Osteoblast (primary cell): ENCODE results near the gene SMARCD2. TPM values are rescaled to one million over a fixed set of nuclear protein-coding genes. Genes with fewer than 3 reads are reported as not detected.
"Not testable (repeated sequence)": the region's sequence is repeated elsewhere in the genome, so short reads cannot be mapped to it uniquely, and the experiment has no call there.

ENCODE experiments used
- DNase-seq: peaks from one replicate; pipeline ENCODE4 v3.0.0; 2011; ENCODE audit warnings: low spot score, mixed read lengths; ENCODE audit not compliant: insufficient read length; ENCODE audit errors: missing footprints
- H2AFZ ChIP-seq: 2 replicates; pipeline ENCODE4 v1.6.0; 2011; ENCODE audit warnings: mild to moderate bottlenecking, low read length
- H3K27ac ChIP-seq: 2 replicates; pipeline ENCODE4 v1.5.1; 2011; ENCODE audit warnings: mild to moderate bottlenecking, low read depth, low read length, moderate library complexity
- H3K27me3 ChIP-seq: 2 replicates; pipeline ENCODE4 v1.6.0; 2012; ENCODE audit warnings: mild to moderate bottlenecking, control low read depth, inconsistent platforms, low read length, moderate library complexity; ENCODE audit not compliant: insufficient read depth
- H3K36me3 ChIP-seq: 2 replicates; pipeline ENCODE4 v1.5.1; 2011; ENCODE audit warnings: mild to moderate bottlenecking, low read length, control low read depth, moderate library complexity; ENCODE audit not compliant: insufficient read depth
- H3K4me1 ChIP-seq: 2 replicates; pipeline ENCODE4 v1.5.1; 2011; ENCODE audit warnings: mild to moderate bottlenecking, low read length, control low read depth, moderate library complexity; ENCODE audit not compliant: insufficient read depth
- H3K4me2 ChIP-seq: 2 replicates; pipeline ENCODE4 v1.6.0; 2011; ENCODE audit warnings: mild to moderate bottlenecking, low read length; ENCODE audit not compliant: insufficient read depth
- H3K4me3 ChIP-seq: fragments of 200-600 bp; sonication (generic); 3 replicates; pipeline ENCODE4 v1.5.1; 2012; ENCODE audit warnings: mild to moderate bottlenecking, low read length, inconsistent platforms; ENCODE audit not compliant: insufficient read depth
- H3K79me2 ChIP-seq: 2 replicates; pipeline ENCODE4 v1.6.0; 2012; ENCODE audit warnings: mild to moderate bottlenecking, low read length, control low read depth, inconsistent platforms; ENCODE audit not compliant: insufficient read depth
- H3K9me3 ChIP-seq: 2 replicates; pipeline ENCODE4 v1.5.1; 2011; ENCODE audit warnings: low read depth, low read length, control low read depth
- H4K20me1 ChIP-seq: 2 replicates; pipeline ENCODE4 v1.6.0; 2012; ENCODE audit warnings: mild to moderate bottlenecking, low read length, control low read depth; ENCODE audit not compliant: insufficient read depth
- total RNA-seq: library from RNA; depleted of rRNA; stranded (reverse); fragments of >200 nt; gene quantifications from 2 replicates; pipeline ENCODE4 v1.2.3, GENCODE V29; 2012
- TF ChIP-seq, protein P1 (sequence below): IDR thresholded peaks from 2 replicates; pipeline ENCODE4 v1.5.1; 2011; ENCODE audit warnings: mild to moderate bottlenecking, low read depth, low read length, moderate library complexity; ENCODE audit errors: extremely low read depth

SMARCD2 gene
- total RNA-seq, 1 donor: 53.9 TPM

- DNase-seq: peak; percentile 93
- H3K79me2 ChIP-seq: no peaks in the 10 kb centered on the region
- H3K4me2 ChIP-seq: no peak within 1 kb of the TSS
- no peak within 1 kb of the TSS for H2AFZ ChIP-seq
- H3K4me1 ChIP-seq: no peaks in the 10 kb centered on the region
- H4K20me1 ChIP-seq: no peaks in the 10 kb centered on the region
- H3K27ac ChIP-seq: no peak within 1 kb of the TSS
- H3K9me3 ChIP-seq: no peaks in the 10 kb centered on the region
- H3K4me3 ChIP-seq: no peak within 1 kb of the TSS
- no peaks in the 10 kb centered on the region for H3K36me3 ChIP-seq
- H3K27me3 ChIP-seq: no peaks in the 10 kb centered on the region
- TF ChIP-seq, protein P1, sequence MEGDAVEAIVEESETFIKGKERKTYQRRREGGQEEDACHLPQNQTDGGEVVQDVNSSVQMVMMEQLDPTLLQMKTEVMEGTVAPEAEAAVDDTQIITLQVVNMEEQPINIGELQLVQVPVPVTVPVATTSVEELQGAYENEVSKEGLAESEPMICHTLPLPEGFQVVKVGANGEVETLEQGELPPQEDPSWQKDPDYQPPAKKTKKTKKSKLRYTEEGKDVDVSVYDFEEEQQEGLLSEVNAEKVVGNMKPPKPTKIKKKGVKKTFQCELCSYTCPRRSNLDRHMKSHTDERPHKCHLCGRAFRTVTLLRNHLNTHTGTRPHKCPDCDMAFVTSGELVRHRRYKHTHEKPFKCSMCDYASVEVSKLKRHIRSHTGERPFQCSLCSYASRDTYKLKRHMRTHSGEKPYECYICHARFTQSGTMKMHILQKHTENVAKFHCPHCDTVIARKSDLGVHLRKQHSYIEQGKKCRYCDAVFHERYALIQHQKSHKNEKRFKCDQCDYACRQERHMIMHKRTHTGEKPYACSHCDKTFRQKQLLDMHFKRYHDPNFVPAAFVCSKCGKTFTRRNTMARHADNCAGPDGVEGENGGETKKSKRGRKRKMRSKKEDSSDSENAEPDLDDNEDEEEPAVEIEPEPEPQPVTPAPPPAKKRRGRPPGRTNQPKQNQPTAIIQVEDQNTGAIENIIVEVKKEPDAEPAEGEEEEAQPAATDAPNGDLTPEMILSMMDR: peak; percentile 51
Measured at GRCh38 chr17:63881935-63882601, 39.6 kb upstream of the SMARCD2 start, which contains the start of gene GH2. GH2 (minus strand) TSS chr17:63881944; CDS start chr17:63881801, 143 bp downstream.

DNA sequence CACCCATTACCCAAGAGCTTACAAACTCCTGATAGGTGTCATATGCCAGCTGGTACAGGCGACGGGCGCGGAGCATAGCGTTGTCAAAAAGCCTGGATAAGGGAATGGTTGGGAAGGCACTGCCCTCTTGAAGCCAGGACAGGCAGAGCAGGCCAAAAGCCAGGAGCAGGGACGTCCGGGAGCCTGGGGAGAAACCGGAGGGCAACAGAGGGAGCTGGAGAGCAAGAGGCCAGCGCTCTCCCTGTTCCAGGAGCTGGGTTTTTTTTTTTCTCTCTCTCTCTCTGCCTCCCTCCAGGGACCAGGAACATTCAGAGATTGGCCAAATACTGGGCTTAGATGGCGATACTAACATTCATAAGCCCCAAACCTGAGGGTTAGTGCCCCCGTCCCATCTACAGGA is 38.9 kb upstream of the SMARCD2 start:
- H4K20me1 ChIP-seq, H3K27ac ChIP-seq, H3K4me2 ChIP-seq, H3K4me1 ChIP-seq, H2AFZ ChIP-seq, H3K27me3 ChIP-seq, H3K4me3 ChIP-seq, DNase-seq, H3K9me3 ChIP-seq, H3K79me2 ChIP-seq, H3K36me3 ChIP-seq: not testable (repeated sequence)

- no peaks in the 10 kb centered on the region for H3K27me3 ChIP-seq
- H3K36me3 ChIP-seq: no peaks in the 10 kb centered on the region
- no peaks in the 10 kb centered on the region for H3K9me3 ChIP-seq
- TF ChIP-seq, protein P1: no peak
- H4K20me1 ChIP-seq: no peaks in the 10 kb centered on the region
- no peaks in the 10 kb centered on the region for H3K4me1 ChIP-seq
- no peak overlapping the region for H3K4me3 ChIP-seq
- H3K4me2 ChIP-seq: no peak overlapping the region
- no peak overlapping the region for H3K27ac ChIP-seq
- H3K79me2 ChIP-seq: no peaks in the 10 kb centered on the region
- DNase-seq: no peak
- no peak overlapping the region for H2AFZ ChIP-seq
Measured at GRCh38 chr17:63880706-63881105, 38.2 kb upstream of the SMARCD2 start.

DNA sequence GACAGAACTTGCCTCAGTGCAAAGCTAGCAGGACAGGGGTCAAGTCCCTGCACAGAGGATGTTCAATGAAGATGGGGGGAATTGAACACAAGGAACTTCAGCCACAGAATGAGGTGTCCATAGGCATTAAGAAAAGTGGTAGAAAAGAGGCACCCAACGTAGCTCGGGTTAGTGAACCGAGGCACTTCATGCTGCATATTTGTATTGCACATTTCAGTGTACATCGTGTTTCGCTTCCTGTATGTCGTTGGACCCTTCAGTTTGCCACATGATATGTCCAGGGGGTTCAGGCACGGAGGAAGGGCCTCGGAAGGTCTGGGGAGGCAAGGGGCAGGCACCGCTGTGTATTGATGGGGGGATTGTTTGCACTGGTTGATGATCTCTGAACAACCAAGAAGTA is 35.9 kb upstream of the SMARCD2 start:
- H3K4me2 ChIP-seq, H3K4me1 ChIP-seq, H3K4me3 ChIP-seq, H3K27me3 ChIP-seq, H3K9me3 ChIP-seq, H4K20me1 ChIP-seq, H3K79me2 ChIP-seq, H3K27ac ChIP-seq, H2AFZ ChIP-seq, H3K36me3 ChIP-seq: not testable (repeated sequence)
- DNase-seq: peak; percentile 31

DNA sequence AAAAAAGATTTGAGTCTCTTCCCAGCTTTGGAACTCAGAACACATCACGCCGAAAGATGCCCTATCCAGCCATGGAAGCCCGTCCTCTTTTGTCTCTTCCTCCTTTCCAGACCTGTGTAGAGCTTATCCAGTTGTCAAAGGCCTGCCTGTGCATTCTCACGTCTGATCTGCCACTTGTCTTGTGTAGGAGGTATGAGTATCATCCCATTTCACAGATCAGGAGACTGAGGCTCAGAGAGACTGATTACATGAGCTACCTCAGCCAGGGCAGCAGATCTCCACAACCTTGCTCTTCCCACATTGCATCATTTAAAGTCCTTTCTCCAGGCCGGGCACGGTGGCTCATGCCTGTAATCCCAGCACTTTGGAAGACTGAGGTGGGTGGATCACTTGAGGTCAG is 32.2 kb upstream of the SMARCD2 start:
- not testable (repeated sequence) for H3K4me2 ChIP-seq, H3K27me3 ChIP-seq, DNase-seq, H4K20me1 ChIP-seq, H3K4me1 ChIP-seq, H3K9me3 ChIP-seq, H3K79me2 ChIP-seq, H3K4me3 ChIP-seq, H3K36me3 ChIP-seq, H3K27ac ChIP-seq, H2AFZ ChIP-seq

GRCh38 chr17:63874061-63874626 is 31.7 kb upstream of the SMARCD2 start:
- not testable (repeated sequence) for H3K4me1 ChIP-seq, DNase-seq, H4K20me1 ChIP-seq, H3K4me2 ChIP-seq, H3K9me3 ChIP-seq, H3K27ac ChIP-seq, H3K36me3 ChIP-seq, H3K79me2 ChIP-seq, H3K4me3 ChIP-seq, H2AFZ ChIP-seq, H3K27me3 ChIP-seq

GRCh38 chr17:63873577-63873976 is 31.1 kb upstream of the SMARCD2 start, which contains the start of gene CSH2:
CSH2 (minus strand) TSS chr17:63873677; CDS start chr17:63873614, 63 bp downstream.
- not testable (repeated sequence) for H3K79me2 ChIP-seq, H3K4me1 ChIP-seq, DNase-seq, H4K20me1 ChIP-seq, H3K27ac ChIP-seq, H3K36me3 ChIP-seq, H3K4me2 ChIP-seq, H3K9me3 ChIP-seq, H2AFZ ChIP-seq, H3K27me3 ChIP-seq, H3K4me3 ChIP-seq
